BLaER1 (cell line): ENCODE data around the gene LUC7L2.
A peak's percentile ranks its signal among the peaks of the same experiment; 100 is the strongest.

ENCODE experiments used
- H3K27ac ChIP-seq: shearing (Covaris generic); formaldehyde crosslinking; 2 replicates; pipeline ENCODE4 v1.8.1; 2022
- H3K27me3 ChIP-seq: shearing (Covaris generic); formaldehyde crosslinking; 2 replicates; pipeline ENCODE4 v1.8.1; 2022
- H3K36me3 ChIP-seq: shearing (Covaris generic); formaldehyde crosslinking; 2 replicates; pipeline ENCODE4 v1.8.1; 2022
- H3K4me1 ChIP-seq: shearing (Covaris generic); formaldehyde crosslinking; 2 replicates; pipeline ENCODE4 v1.8.1; 2022
- H3K4me2 ChIP-seq: shearing (Covaris generic); formaldehyde crosslinking; 2 replicates; pipeline ENCODE4 v1.8.1; 2022
- H3K4me3 ChIP-seq: shearing (Covaris generic); formaldehyde crosslinking; 2 replicates; pipeline ENCODE4 v1.8.1; 2022
- H3K9ac ChIP-seq: shearing (Covaris generic); formaldehyde crosslinking; 2 replicates; pipeline ENCODE4 v1.8.1; 2022
- H3K9me3 ChIP-seq: shearing (Covaris generic); formaldehyde crosslinking; 2 replicates; pipeline ENCODE4 v1.8.1; 2022
- H4K20me1 ChIP-seq: shearing (Covaris generic); formaldehyde crosslinking; 2 replicates; pipeline ENCODE4 v1.8.1; 2022
- Cebpa-rat ChIP-seq: shearing (Covaris generic); IDR thresholded peaks from 2 replicates; pipeline ENCODE4 v1.8.1; 2022

LUC7L2 gene

GRCh38 chr7:139365336-139365735 lies 5.6 kb downstream of the LUC7L2 start:
- H3K4me1 ChIP-seq: peaks cover 57% of the 10 kb centered on the region
- no peak overlapping the region for H3K4me3 ChIP-seq
- H4K20me1 ChIP-seq: peaks cover 99% of the 10 kb centered on the region
- H3K9ac ChIP-seq: no peak overlapping the region
- H3K36me3 ChIP-seq: peaks cover 59% of the 10 kb centered on the region
- H3K27ac ChIP-seq: no peak overlapping the region
- no peak overlapping the region for H3K4me2 ChIP-seq
- no peak for TF ChIP-seq Cebpa-rat
- H3K27me3 ChIP-seq: no peaks in the 10 kb centered on the region
- no peaks in the 10 kb centered on the region for H3K9me3 ChIP-seq

- Histone ChIP-seq H3K27me3 (no peaks in the 10 kb centered on the region), H3K4me1 (peaks cover 54% of the 10 kb centered on the region), H3K4me3 (no peak overlapping the region), H4K20me1 (peaks cover 100% of the 10 kb centered on the region), H3K4me2 (peak overlapping the region; percentile 22), H3K9me3 (no peaks in the 10 kb centered on the region), H3K9ac (no peak overlapping the region), H3K27ac (no peak overlapping the region), H3K36me3 (peaks cover 68% of the 10 kb centered on the region)
- TF ChIP-seq Cebpa-rat: no peak
Measured at GRCh38 chr7:139366400-139366799, 6.7 kb downstream of the LUC7L2 start.

- Histone ChIP-seq H3K4me1 (peaks cover 42% of the 10 kb centered on the region), H3K9ac (no peak overlapping the region), H3K27me3 (no peaks in the 10 kb centered on the region), H3K4me2 (0 out of 2 replicates have a peak overlapping the region, but pooled peaks have one; percentile 11), H3K36me3 (peaks cover 68% of the 10 kb centered on the region), H3K4me3 (no peak overlapping the region), H3K27ac (no peak overlapping the region), H4K20me1 (peaks cover 100% of the 10 kb centered on the region), H3K9me3 (no peaks in the 10 kb centered on the region)
- TF ChIP-seq Cebpa-rat: no peak
Measured at GRCh38 chr7:139367438-139368155, 7.9 kb downstream of the LUC7L2 start.

DNA sequence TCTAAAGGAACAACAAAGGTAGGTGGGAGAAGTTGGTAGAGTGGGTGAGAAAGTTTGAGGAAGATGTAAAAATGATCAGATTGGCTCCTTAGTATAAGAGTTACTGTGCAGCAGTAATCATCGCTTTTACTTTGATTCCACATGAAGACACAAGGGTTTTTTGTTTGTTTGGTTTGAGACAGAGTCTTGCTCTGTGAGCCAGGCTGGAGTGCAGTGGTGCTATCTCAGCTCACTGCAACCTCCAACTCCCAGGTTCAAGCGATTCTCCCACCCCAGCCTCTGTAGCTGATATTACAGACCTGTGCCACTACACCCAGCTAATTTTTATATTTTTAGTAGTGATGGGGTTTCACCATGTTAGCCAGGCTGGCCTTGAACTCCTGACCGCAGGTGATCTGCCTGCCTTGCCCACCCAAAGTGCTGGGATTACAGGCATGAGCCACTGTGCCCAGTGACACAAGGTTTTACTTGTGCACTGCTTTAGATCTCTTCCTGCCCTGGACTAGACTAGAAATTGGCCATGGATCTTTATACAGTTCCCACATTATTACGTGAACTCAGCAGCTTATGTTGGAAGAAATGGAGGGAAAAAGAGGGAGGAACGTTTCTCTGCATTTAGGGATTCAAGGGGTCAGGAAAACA lies 10.7 kb downstream of the LUC7L2 start:
- peaks cover 33% of the 10 kb centered on the region for H3K4me1 ChIP-seq
- no peaks in the 10 kb centered on the region for H3K27me3 ChIP-seq
- H3K4me2 ChIP-seq: no peak overlapping the region
- H3K9me3 ChIP-seq: no peaks in the 10 kb centered on the region
- peaks cover 56% of the 10 kb centered on the region for H3K36me3 ChIP-seq
- H3K27ac ChIP-seq: no peak overlapping the region
- H3K9ac ChIP-seq: no peak overlapping the region
- peaks cover 100% of the 10 kb centered on the region for H4K20me1 ChIP-seq
- TF ChIP-seq Cebpa-rat: no peak
- no peak overlapping the region for H3K4me3 ChIP-seq

DNA sequence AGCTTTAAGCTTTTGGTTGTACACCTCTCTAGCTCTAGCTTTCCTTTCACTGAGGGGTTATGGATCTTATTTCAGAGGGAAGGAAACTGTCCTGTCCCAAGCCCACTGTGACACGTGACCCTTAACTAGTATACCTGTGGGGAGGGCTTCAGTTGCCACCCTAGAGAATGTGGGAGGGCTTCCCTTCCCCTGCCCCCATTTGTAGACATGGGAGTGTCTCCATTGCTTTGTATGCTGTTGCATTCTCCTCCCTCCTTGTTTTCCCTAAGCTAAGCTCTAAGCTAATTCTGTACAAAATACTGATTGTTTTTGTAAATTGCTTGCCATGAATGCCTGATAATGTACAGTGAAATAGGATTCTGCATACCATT lies 11.2 kb downstream of the LUC7L2 start:
- Histone ChIP-seq H3K4me2 (no peak overlapping the region), H3K36me3 (peaks cover 56% of the 10 kb centered on the region), H3K27ac (no peak overlapping the region)

GRCh38 chr7:139374246-139374645 lies 14.6 kb downstream of the LUC7L2 start:
- no peaks in the 10 kb centered on the region for H3K9me3 ChIP-seq
- no peaks in the 10 kb centered on the region for H3K27me3 ChIP-seq
- peaks cover 60% of the 10 kb centered on the region for H3K36me3 ChIP-seq
- peaks cover 98% of the 10 kb centered on the region for H4K20me1 ChIP-seq
- H3K9ac ChIP-seq: no peak overlapping the region
- no peaks in the 10 kb centered on the region for H3K4me1 ChIP-seq
- no peak overlapping the region for H3K4me3 ChIP-seq
- no peak overlapping the region for H3K27ac ChIP-seq
- TF ChIP-seq Cebpa-rat: no peak
- no peak overlapping the region for H3K4me2 ChIP-seq

More for the DNA sequence above, 11.2 kb downstream of the LUC7L2 start:
- Histone ChIP-seq H3K9ac (no peak overlapping the region), H3K27me3 (no peaks in the 10 kb centered on the region), H3K9me3 (no peaks in the 10 kb centered on the region), H3K4me3 (no peak overlapping the region), H3K4me1 (peaks cover 28% of the 10 kb centered on the region), H4K20me1 (peaks cover 100% of the 10 kb centered on the region)
- TF ChIP-seq Cebpa-rat: no peak

GRCh38 chr7:139382439-139382838 lies 22.7 kb downstream of the LUC7L2 start:
- H3K4me3 ChIP-seq: no peak overlapping the region
- peaks cover 96% of the 10 kb centered on the region for H4K20me1 ChIP-seq
- H3K9me3 ChIP-seq: no peaks in the 10 kb centered on the region
- no peak overlapping the region for H3K4me2 ChIP-seq
- H3K36me3 ChIP-seq: peaks cover 100% of the 10 kb centered on the region
- TF ChIP-seq Cebpa-rat: no peak
- H3K27me3 ChIP-seq: no peaks in the 10 kb centered on the region
- H3K4me1 ChIP-seq: no peaks in the 10 kb centered on the region
- H3K27ac ChIP-seq: no peak overlapping the region
- no peak overlapping the region for H3K9ac ChIP-seq

- peaks cover 97% of the 10 kb centered on the region for H4K20me1 ChIP-seq
- H3K9me3 ChIP-seq: no peaks in the 10 kb centered on the region
- H3K36me3 ChIP-seq: peaks cover 100% of the 10 kb centered on the region
- no peaks in the 10 kb centered on the region for H3K4me1 ChIP-seq
- H3K27me3 ChIP-seq: no peaks in the 10 kb centered on the region
- H3K4me3 ChIP-seq: no peak overlapping the region
- H3K9ac ChIP-seq: no peak overlapping the region
- H3K4me2 ChIP-seq: no peak overlapping the region
- no peak for TF ChIP-seq Cebpa-rat
- no peak overlapping the region for H3K27ac ChIP-seq
Measured at GRCh38 chr7:139384611-139385010, 24.9 kb downstream of the LUC7L2 start.

- Histone ChIP-seq H3K36me3 (peaks cover 97% of the 10 kb centered on the region), H3K4me3 (no peak overlapping the region), H3K9ac (no peak overlapping the region), H4K20me1 (peaks cover 99% of the 10 kb centered on the region), H3K4me1 (no peaks in the 10 kb centered on the region), H3K9me3 (no peaks in the 10 kb centered on the region), H3K4me2 (no peak overlapping the region), H3K27me3 (no peaks in the 10 kb centered on the region), H3K27ac (no peak overlapping the region)
- TF ChIP-seq Cebpa-rat: no peak
Measured at GRCh38 chr7:139387594-139387993, 27.9 kb downstream of the LUC7L2 start.

GRCh38 chr7:139389091-139389490 lies 29.4 kb downstream of the LUC7L2 start:
- no peaks in the 10 kb centered on the region for H3K9me3 ChIP-seq
- no peak for TF ChIP-seq Cebpa-rat
- H3K27me3 ChIP-seq: no peaks in the 10 kb centered on the region
- no peak overlapping the region for H3K27ac ChIP-seq
- H4K20me1 ChIP-seq: peaks cover 98% of the 10 kb centered on the region
- no peak overlapping the region for H3K4me2 ChIP-seq
- H3K36me3 ChIP-seq: peaks cover 97% of the 10 kb centered on the region
- no peaks in the 10 kb centered on the region for H3K4me1 ChIP-seq
- no peak overlapping the region for H3K9ac ChIP-seq
- no peak overlapping the region for H3K4me3 ChIP-seq
